K562 (cell line): ENCODE measurements around the gene KIF25. TPM values are rescaled to one million over a fixed set of nuclear protein-coding genes. Genes with fewer than 3 reads are reported as not detected.
A peak's percentile ranks its signal among the peaks of the same experiment; 100 is the strongest.

Experiments
- CUX1 ChIP-seq: fragments of 200-800 bp; sonication (Bioruptor generic); IDR thresholded peaks from 2 replicates; pipeline ENCODE4 v1.6.1; 2016; ENCODE audit warnings: missing genetic modification characterization, missing compliant biosample characterization
- ELF1 ChIP-seq: fragments of 200-800 bp; sonication (Bioruptor generic); IDR thresholded peaks from 2 replicates; pipeline ENCODE4 v1.6.1; 2016; ENCODE audit warnings: missing genetic modification characterization, missing compliant biosample characterization
- ETS1 ChIP-seq: conservative IDR thresholded peaks from 2 replicates; pipeline ENCODE4 v1.6.1; 2011; ENCODE audit warnings: low read depth, mild to moderate bottlenecking, low read length; ENCODE audit not compliant: control insufficient read depth
- MAFK ChIP-seq: IDR thresholded peaks from 2 replicates; pipeline ENCODE4 v1.6.1; 2011; ENCODE audit warnings: low read length, improper control_type of control experiment
- MECOM ChIP-seq: fragments of 250-450 bp; sonication (Bioruptor Pico); IDR thresholded peaks from 2 replicates; pipeline ENCODE4 v1.8.0; 2022; ENCODE audit warnings: inconsistent platforms
- MYC ChIP-seq, 2 experiments: fragments of 250-450 bp in 1 of 2; sonication (Bioruptor Pico) in 1 of 2; IDR thresholded peaks; 2 replicates each; pipeline versions ENCODE4 v1.5.1 to v1.6.1; 2012 to 2021; ENCODE audit warnings: low read depth in 2 of 2, borderline replicate concordance in 1 of 2, improper control_type of control experiment in 1 of 2, low read length in 1 of 2, mild to moderate bottlenecking in 1 of 2, moderate library complexity in 1 of 2
- NRF1 ChIP-seq, 2 experiments: fragments of 450-650 bp; IDR thresholded peaks in 1 of 2; conservative IDR thresholded peaks in 1 of 2; 2 replicates each; pipeline ENCODE4 v1.6.1; 2014; ENCODE audit warnings: mild to moderate bottlenecking in 2 of 2
- RBM17 ChIP-seq: fragments of 200-400 bp; formaldehyde crosslinking; IDR thresholded peaks from 2 replicates; pipeline ENCODE4 v1.6.1; 2017; ENCODE audit warnings: low read depth, mild to moderate bottlenecking, low read length, borderline replicate concordance
- RNF2 ChIP-seq: sonication (generic); IDR thresholded peaks from 2 replicates; pipeline ENCODE4 v1.6.1; 2016
- SAP30 ChIP-seq: fragments of 200-600 bp; sonication (generic); IDR thresholded peaks from 2 replicates; pipeline ENCODE4 v1.6.1; 2012; ENCODE audit warnings: borderline replicate concordance, low read depth, mild to moderate bottlenecking, moderate library complexity, low read length, control low read depth, inconsistent platforms; ENCODE audit not compliant: insufficient read depth, poor library complexity, severe bottlenecking
- STAG1 ChIP-seq: sonication (generic); formaldehyde crosslinking; IDR thresholded peaks from 2 replicates; pipeline ENCODE4 v1.5.0; 2020; ENCODE audit warnings: missing genetic modification reagents, borderline replicate concordance
- THRAP3 ChIP-seq: fragments of 450-650 bp; IDR thresholded peaks from 2 replicates; pipeline ENCODE4 v1.6.1; 2016; ENCODE audit warnings: mild to moderate bottlenecking, inconsistent platforms, borderline replicate concordance
- VEZF1 ChIP-seq: fragments of 200-800 bp; sonication (Bioruptor generic); IDR thresholded peaks from 2 replicates; pipeline ENCODE4 v1.6.1; 2017; ENCODE audit warnings: missing genetic modification characterization, missing compliant biosample characterization
- YY1 ChIP-seq, 3 experiments: IDR thresholded peaks; 2 replicates each; pipeline ENCODE4 v1.6.1; 2011; ENCODE audit warnings: low read length in 2 of 3, mild to moderate bottlenecking in 2 of 3, moderate library complexity in 2 of 3, borderline replicate concordance in 1 of 3, control low read depth in 1 of 3, low read depth in 1 of 3; ENCODE audit not compliant: insufficient read depth in 3 of 3, insufficient replicate concordance in 2 of 3, control insufficient read depth in 1 of 3, insufficient read length in 1 of 3; ENCODE audit errors: extremely low read depth in 1 of 3
- ZNF23 ChIP-seq: fragments of 250-450 bp; sonication (Bioruptor Pico); IDR thresholded peaks from 2 replicates; pipeline ENCODE4 v1.4.0; 2020; ENCODE audit warnings: mild to moderate bottlenecking
- polyA plus RNA-seq, 8 experiments: library from polyadenylated mRNA; depleted of rRNA in 4 of 8; stranded (reverse) in 5 of 8; unstranded in 3 of 8; fragments of >200 nt; fragmentation: Nextera tagmentation in 2 of 8; fragmentation: Illumina TruSeq in 1 of 8; extraction: Ambion mirVana in 2 of 8; extraction: Trizol in 1 of 8; gene quantifications; 2 replicates each; pipeline versions ENCODE4 v1.2.1 to v1.2.3, GENCODE V29; 2011 to 2014; ENCODE audit warnings: inconsistent platforms in 1 of 8, missing spikeins in 1 of 8
- total RNA-seq, 7 experiments: library from RNA; depleted of rRNA in 6 of 7; stranded (reverse); fragments of >200 nt in 6 of 7; fragmentation: Illumina TruSeq in 2 of 7; extraction: Trizol in 2 of 7; gene quantifications; 2 replicates each; pipeline versions ENCODE4 v1.2.1 to v1.2.3, GENCODE V29; 2011 to 2021; ENCODE audit warnings: low replicate concordance in 1 of 7
- TF ChIP-seq, protein P1 (sequence below): sonication (generic); formaldehyde crosslinking; IDR thresholded peaks from 2 replicates; pipeline ENCODE4 v1.8.0; 2022; ENCODE audit warnings: mild to moderate bottlenecking, missing genetic modification reagents

KIF25 gene
- total and polyA plus RNA-seq, 9 of the 15 experiments (the other 6 are each of a cell fraction or from before 2014, with no cell fraction given): 0.04 to 0.49 (median 0.23) TPM; not detected in 5

DNA sequence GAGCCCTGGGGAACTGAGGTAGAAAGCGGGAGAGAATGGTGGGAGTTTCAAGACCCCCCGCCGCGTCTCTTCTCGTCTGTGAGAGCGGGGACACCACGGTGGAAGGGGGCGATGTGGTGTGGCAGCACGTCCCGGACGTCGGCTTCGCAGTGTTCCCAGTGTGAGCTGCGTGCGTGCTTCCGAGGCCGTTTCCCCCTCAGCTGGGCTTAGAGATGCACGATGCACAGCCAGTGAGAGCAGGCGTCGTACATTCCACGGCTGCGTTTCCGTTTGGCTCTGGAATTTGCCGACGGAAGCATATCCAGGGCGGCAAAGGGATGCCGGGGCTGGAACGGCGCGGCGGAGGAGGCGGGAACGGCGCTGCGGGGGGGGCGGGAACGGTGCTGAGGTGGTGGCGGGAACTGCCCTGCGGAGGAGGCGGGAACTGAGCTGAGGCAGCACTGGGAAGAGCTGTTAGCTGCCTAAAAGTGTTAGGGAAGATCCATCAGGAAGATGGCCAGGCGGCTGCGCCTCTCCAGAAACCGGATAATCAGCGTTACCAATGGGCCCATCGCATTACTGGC lies 37.7 kb downstream of the KIF25 start (continued):
- peak; percentile 84 for TF ChIP-seq VEZF1 (CRISPR knock-in tag)
- no peak for TF ChIP-seq MECOM (CRISPR knock-in tag)
- TF ChIP-seq NRF1 (conservative IDR thresholded peaks at IDR 0.05 in 1 of 2, IDR thresholded peaks at IDR 0.05 in 1 of 2): peak in 1 of 2 experiments; percentile 1; a peak in 1 of 4 replicates
- no peak for TF ChIP-seq STAG1
- TF ChIP-seq RBM17: no peak
- no peak for TF ChIP-seq YY1 (IDR thresholded peaks at IDR 0.05; ENCODE audit: borderline replicate concordance in 1 of 3, control insufficient read depth in 1 of 3, extremely low read depth in 1 of 3, insufficient read depth in 3 of 3, insufficient read length in 1 of 3, insufficient replicate concordance in 2 of 3, low read depth in 1 of 3, low read length in 2 of 3)
- TF ChIP-seq THRAP3: no peak
- no peak for TF ChIP-seq ETS1
- no peak for TF ChIP-seq MYC (IDR thresholded peaks at IDR 0.05; ENCODE audit: low read depth, low read length)
- TF ChIP-seq MYC (CRISPR knock-in tag; IDR thresholded peaks at IDR 0.05; ENCODE audit: borderline replicate concordance, low read depth): no peak
- TF ChIP-seq MAFK: 0 out of 2 replicates have a peak, but pooled peaks have one; percentile 25
- TF ChIP-seq SAP30: no peak
- TF ChIP-seq, protein P1, sequence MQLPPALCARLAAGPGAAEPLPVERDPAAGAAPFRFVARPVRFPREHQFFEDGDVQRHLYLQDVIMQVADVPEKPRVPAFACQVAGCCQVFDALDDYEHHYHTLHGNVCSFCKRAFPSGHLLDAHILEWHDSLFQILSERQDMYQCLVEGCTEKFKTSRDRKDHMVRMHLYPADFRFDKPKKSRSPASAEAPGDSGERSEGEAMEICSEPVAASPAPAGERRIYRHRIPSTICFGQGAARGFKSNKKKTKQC (CRISPR knock-in tag): peak; percentile 54; the same call in 1 of the 2 replicates
- TF ChIP-seq CUX1 (CRISPR knock-in tag): no peak
- 0 out of 2 replicates have a peak, but pooled peaks have one; percentile 26 for TF ChIP-seq RNF2
- TF ChIP-seq ELF1 (tag): no peak
- no peak for TF ChIP-seq ZNF23 (CRISPR knock-in tag)
